Urothelium cell line (cell line): Measurements from ENCODE around the gene ZKSCAN5.
"Not testable (repeated sequence)": the region's sequence is repeated elsewhere in the genome, so short reads cannot be mapped to it uniquely, and the experiment has no call there.

Experiments used
- DNase-seq: peaks from one replicate; pipeline ENCODE4 v3.0.0; 2011; ENCODE audit warnings: low spot score, mixed read lengths
- FAIRE-seq: peaks from 2 replicates; lab custom pipeline; 2011; peaks lifted over from hg19 to GRCh38; lab: Jason Lieb, UNC

Gene ZKSCAN5

GRCh38 chr7:99497766-99498545 lies 6.5 kb upstream of the ZKSCAN5 start:
- no peak for FAIRE-seq
- no peak for DNase-seq

- DNase-seq, result no peak
- no peak for FAIRE-seq
Observed at GRCh38 chr7:99498546-99498944, 5.9 kb upstream of the ZKSCAN5 start.

- DNase-seq (no peak), FAIRE-seq (no peak)
Observed at GRCh38 chr7:99499371-99499720, 5.1 kb upstream of the ZKSCAN5 start.

- peak; percentile 35 for FAIRE-seq
- peak; percentile 97 for DNase-seq
Observed at GRCh38 chr7:99499721-99500636, 4.5 kb upstream of the ZKSCAN5 start, which contains the start of gene ZNF394. TSS of gene ZNF394 (minus strand) at chr7:99500281. CDS start at chr7:99500093, 188 bp downstream.

GRCh38 chr7:99500637-99501009 lies 3.8 kb upstream of the ZKSCAN5 start:
- no peak for DNase-seq
- no peak for FAIRE-seq

DNA sequence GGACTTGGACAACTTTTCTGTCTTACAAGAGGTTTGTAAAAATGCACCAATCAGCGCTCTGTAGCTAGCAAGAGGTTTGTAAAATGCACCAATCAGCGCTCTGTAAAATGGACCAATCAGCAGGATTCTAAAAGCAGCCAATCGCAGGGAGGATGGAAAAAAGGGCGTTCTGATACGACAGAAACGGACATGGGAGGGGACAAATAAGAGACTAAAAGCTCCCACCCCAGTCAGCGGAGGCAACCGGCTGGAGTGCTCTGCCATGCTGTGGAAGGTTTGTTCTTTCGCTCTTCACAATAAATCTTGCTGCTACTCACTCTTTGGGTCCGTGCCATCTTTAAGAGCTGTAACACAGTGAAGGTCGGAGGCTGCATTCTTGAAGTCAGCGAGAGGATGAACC lies 3.2 kb upstream of the ZKSCAN5 start:
- not testable (repeated sequence) for DNase-seq, FAIRE-seq

DNA sequence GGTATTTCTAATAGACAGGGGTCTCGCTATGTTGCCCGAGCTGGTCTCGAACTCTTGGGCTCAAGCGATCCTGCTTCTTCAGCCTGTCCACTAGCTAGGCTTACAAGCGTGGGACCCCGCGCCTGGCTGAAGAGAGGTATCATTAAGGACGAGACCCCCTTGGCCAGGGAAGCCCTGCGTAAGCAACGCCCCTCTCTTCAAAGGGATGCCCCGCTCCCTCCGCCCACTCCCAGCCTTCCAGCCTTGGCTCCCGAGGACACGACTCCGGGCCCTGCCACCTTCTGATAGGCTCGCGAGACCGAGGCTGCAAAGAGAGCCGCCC lies 220 bp upstream of the ZKSCAN5 start:
- FAIRE-seq (no peak), DNase-seq (peak; percentile 100)

GRCh38 chr7:99505324-99505662 lies 831 bp downstream of the ZKSCAN5 start:
- FAIRE-seq, result no peak
- no peak for DNase-seq

DNA sequence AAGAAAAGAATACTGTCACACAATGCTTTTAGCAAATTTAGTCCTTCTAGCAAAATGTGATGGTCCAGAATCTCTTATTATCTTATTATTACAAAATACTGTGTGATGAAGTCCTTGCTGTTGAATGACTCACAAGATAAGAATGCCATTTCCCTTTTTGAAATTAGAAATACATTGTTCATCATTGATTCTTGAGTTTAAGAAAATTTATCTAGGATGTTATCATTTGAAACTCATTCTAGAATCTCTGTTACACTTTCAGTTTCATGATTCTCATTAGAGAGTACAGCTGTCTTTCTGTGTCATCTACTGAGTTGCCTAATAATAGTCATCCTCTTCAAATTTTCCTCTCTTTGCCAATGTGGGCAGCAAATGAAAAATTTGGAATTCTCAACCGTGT lies 9.6 kb downstream of the ZKSCAN5 start:
- DNase-seq (no peak), FAIRE-seq (no peak)

- FAIRE-seq, result no peak
Observed at GRCh38 chr7:99521399-99521798, 16.9 kb downstream of the ZKSCAN5 start.

GRCh38 chr7:99525713-99526440 lies 21.4 kb downstream of the ZKSCAN5 start:
- FAIRE-seq, result no peak
- DNase-seq, result no peak

More at GRCh38 chr7:99521399-99521798, 16.9 kb downstream of the ZKSCAN5 start:
- DNase-seq, result no peak

GRCh38 chr7:99531354-99531765 lies 26.9 kb downstream of the ZKSCAN5 start:
- FAIRE-seq (no peak), DNase-seq (no peak)

DNA sequence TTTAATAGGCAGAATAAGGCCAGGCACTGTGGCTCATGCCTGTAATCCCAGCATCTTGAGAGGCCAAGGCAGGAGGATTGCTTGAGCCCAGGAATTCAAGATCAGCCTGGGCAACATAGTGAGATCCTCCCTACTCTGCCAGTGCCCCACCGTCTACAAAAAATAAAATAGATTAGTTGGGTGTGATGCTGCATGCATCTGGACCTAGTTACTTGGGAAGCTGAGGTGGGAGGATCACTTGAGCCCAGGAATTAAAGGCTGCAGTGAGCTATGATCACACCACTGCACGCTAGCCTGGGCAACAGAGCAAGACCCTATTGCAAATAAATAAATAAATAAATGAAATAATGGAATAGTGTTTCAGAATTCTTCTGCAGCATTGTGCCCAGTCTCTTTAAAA lies 31.2 kb downstream of the ZKSCAN5 start:
- FAIRE-seq, result no peak
- no peak for DNase-seq

- FAIRE-seq (no peak), DNase-seq (no peak)
Observed at GRCh38 chr7:99539213-99539811, 34.9 kb downstream of the ZKSCAN5 start.

- DNase-seq (no peak), FAIRE-seq (no peak)
Observed at GRCh38 chr7:99540542-99540941, 36.1 kb downstream of the ZKSCAN5 start.

DNA sequence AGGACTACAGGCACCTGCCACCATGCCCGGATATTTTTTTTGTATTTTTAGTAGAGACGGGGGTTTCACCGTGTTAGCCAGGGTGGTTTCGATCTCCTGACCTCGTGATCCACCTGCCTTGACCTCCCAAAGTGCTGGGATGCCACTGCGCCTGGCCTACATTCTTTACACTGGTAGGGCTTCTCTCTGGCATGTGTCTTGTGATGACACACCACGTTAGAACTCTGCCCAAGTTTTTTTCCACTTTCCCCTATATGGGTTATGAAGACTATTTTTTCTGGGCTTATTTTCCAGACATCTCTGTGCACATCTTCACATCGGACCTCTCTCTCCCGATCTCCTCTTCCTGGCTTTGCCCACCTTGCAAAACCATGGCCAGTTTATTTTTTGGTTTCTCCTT lies 36.8 kb downstream of the ZKSCAN5 start:
- DNase-seq (no peak), FAIRE-seq (no peak)

- FAIRE-seq, result no peak
- no peak for DNase-seq
Observed at GRCh38 chr7:99543081-99543671, 38.7 kb downstream of the ZKSCAN5 start.

- no peak for FAIRE-seq
- no peak for DNase-seq
Observed at GRCh38 chr7:99543916-99544315, 39.5 kb downstream of the ZKSCAN5 start.

DNA sequence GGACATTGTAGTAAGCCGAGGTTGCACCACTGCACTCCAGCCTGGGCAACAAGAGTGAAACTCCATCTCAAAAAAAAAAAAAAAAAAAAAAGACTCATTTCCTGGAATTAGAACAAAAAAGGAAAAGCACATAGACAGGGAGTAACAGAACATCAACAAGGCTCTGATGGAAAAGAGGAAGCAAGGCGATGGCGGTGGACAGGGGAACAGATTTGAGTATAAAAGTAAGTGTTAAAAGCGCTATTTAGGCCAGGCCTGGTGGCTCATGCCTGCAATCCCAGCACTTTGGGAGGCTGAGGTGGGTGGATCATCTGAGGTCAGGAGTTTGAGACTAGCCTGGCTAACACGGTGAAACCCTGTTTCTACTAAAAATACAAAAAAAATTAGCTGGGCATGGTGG lies 40.8 kb downstream of the ZKSCAN5 start:
- not testable (repeated sequence) for DNase-seq, FAIRE-seq

DNA sequence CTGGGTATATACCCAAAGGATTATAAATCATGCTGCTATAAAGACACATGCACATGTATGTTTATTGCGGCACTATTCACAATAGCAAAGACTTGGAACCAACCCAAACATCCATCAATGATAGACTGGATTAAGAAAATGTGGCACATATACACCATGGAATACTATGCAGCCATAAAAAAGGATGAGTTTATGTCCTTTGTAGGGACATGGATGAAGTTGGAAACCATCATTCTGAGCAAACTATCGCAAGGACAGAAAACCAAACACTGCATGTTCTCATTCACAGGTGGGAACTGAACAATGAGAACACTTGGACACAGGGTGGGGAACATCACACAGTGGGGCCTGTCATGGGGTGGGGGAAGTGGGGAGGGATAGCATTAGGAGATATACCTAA lies 45.1 kb downstream of the ZKSCAN5 start:
- not testable (repeated sequence) for FAIRE-seq, DNase-seq

DNA sequence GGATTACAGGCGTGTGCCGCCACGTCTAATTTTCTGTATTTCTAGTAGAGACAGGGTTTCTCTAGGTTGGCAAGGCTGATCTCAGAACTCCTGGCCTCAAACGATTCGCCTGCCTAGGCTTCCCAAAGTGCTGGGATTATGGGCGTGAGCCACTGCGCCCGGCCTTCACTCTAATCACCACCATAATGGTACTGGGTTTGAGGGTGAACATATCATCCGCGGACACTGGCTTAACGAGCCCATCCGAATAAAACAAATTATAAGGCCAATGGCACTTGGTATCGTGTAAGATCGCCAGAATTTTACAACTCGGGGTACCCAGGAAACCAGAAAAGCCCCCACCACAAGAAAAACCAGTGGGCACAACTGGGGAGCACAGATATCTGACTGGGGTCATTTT lies 46.9 kb downstream of the ZKSCAN5 start:
- FAIRE-seq (no peak), DNase-seq (no peak)
